Spleen (tissue), 11 donors: ENCODE measurements around the gene TSHZ2. TPM values are rescaled to one million over a fixed set of nuclear protein-coding genes. Genes with fewer than 3 reads are reported as not detected.
A peak's percentile ranks its signal among the peaks of the same experiment; 100 is the strongest.
"Not testable (repeated sequence)": the region's sequence is repeated elsewhere in the genome, so short reads cannot be mapped to it uniquely, and the experiment has no call there.

Experiments
- DNase-seq: peaks from one replicate; pipeline ENCODE4 v3.0.0-alpha.2; 2020
- H3K27ac ChIP-seq, 8 donors: fragments of 200-600 bp; sonication (generic) in 7 of 8; 1 replicate in 4 of 8; 2 replicates in 4 of 8; pipeline versions ENCODE4 v1.5.0 to v1.8.0; 2016 to 2021; ENCODE audit warnings: inconsistent platforms in 4 of 8, mild to moderate bottlenecking in 4 of 8, moderate library complexity in 1 of 8
- H3K27me3 ChIP-seq, 7 donors: fragments of 200-600 bp; sonication (generic) in 6 of 7; replicated peaks in 1 of 7; 1 replicate in 4 of 7; 2 replicates in 3 of 7; pipeline versions ENCODE4 v1.5.0 to v1.8.0; 2016 to 2021; ENCODE audit warnings: inconsistent platforms in 3 of 7, mild to moderate bottlenecking in 1 of 7
- H3K36me3 ChIP-seq, 6 donors: fragments of 200-600 bp; sonication (generic) in 5 of 6; 1 replicate in 4 of 6; 2 replicates in 2 of 6; pipeline versions ENCODE4 v1.5.0 to v1.8.0; 2016 to 2021; ENCODE audit warnings: inconsistent platforms in 2 of 6
- H3K4me1 ChIP-seq, 6 donors: fragments of 200-600 bp; sonication (generic) in 5 of 6; 1 replicate in 3 of 6; 2 replicates in 3 of 6; pipeline versions ENCODE4 v1.5.0 to v1.8.0; 2016 to 2021; ENCODE audit warnings: inconsistent platforms in 3 of 6
- H3K4me3 ChIP-seq, 8 donors: fragments of 200-600 bp; sonication (generic) in 7 of 8; 1 replicate in 4 of 8; 2 replicates in 4 of 8; pipeline versions ENCODE4 v1.5.0 to v1.8.0; 2016 to 2021; ENCODE audit warnings: inconsistent platforms in 4 of 8, mild to moderate bottlenecking in 4 of 8, moderate library complexity in 2 of 8
- H3K9me3 ChIP-seq, 8 donors: fragments of 200-600 bp; sonication (generic) in 7 of 8; 1 replicate in 4 of 8; 2 replicates in 4 of 8; pipeline versions ENCODE4 v1.5.0 to v1.8.0; 2016 to 2021; ENCODE audit warnings: inconsistent platforms in 4 of 8
- CTCF ChIP-seq, 11 experiments: fragments of 200-600 bp in 7 of 11; fragments of 450-650 bp in 4 of 11; sonication (generic) in 4 of 11; IDR thresholded peaks in 8 of 11; conservative IDR thresholded peaks in 3 of 11; 1 replicate in 7 of 11; 2 replicates in 4 of 11; pipeline versions ENCODE4 v1.4.0 to v1.8.0; 2016 to 2021; ENCODE audit warnings: antibody characterized with exemption in 11 of 11, inconsistent platforms in 4 of 11, mild to moderate bottlenecking in 1 of 11
- POLR2A ChIP-seq, 3 donors: fragments of 450-650 bp; IDR thresholded peaks; one replicate each; pipeline ENCODE4 v1.5.1; 2017; ENCODE audit warnings: antibody characterized with exemption in 3 of 3, mild to moderate bottlenecking in 1 of 3
- POLR2AphosphoS5 ChIP-seq, 3 donors: sonication (generic); formaldehyde crosslinking; IDR thresholded peaks; one replicate each; pipeline ENCODE4 v1.5.1; 2017; ENCODE audit warnings: antibody characterized with exemption in 3 of 3
- WGBS, 5 donors: extraction: QIAGEN DNeasy Blood & Tissue Kit in 3 of 5; methylation state at CpG; one replicate each; pipeline versions ENCODE4 v1.1.5 to v1.1.7; 2013 to 2018; 5-methylcytosine and 5-hydroxymethylcytosine counted together
- intact Hi-C: fragments of 100-400 bp; cut with DNase I; formaldehyde crosslinking; loops from one replicate; pipeline ENCODE4 v1.15.0; 2023; ENCODE audit warnings: low total_unique reads
- polyA plus RNA-seq, 3 donors: library from polyadenylated mRNA; stranded (reverse); fragments of 200-250 nt; gene quantifications; one replicate each; pipeline ENCODE4 v1.2.1, GENCODE V29; 2013
- total RNA-seq, 7 donors: library from RNA; depleted of rRNA in 3 of 7; stranded (reverse); fragments of >200 nt in 3 of 7; fragmentation: NEBNext Ultra II Directional in 4 of 7; extraction: Animal tissue kit (Norgen Biotek cat#: 25700) in 4 of 7; gene quantifications; one replicate each; pipeline versions ENCODE4 v1.1.0 to v1.2.1, GENCODE V29; 2016 to 2021
- donor health status: healthy with polysubstance abuse.
- donor health status: DM: no; HTN: no; CAD: no; lungs with moderate emphysema.
- donor health status: DM: no; HTN: no; CAD: no.
- donor health status: Bipolar disorder and iron deficiency.
- donor health status: healthy.
- donor health status: DM: no; HTN: no; CAD: no.
- donor health status: DM: yes; HTN: yes; CAD: no.

TSHZ2 gene
- total and polyA plus RNA-seq, 10 donors: 0.86 to 19.2 (median 15.7) TPM

GRCh38 chr20:53533500-53533899 lies 561.3 kb downstream of the TSHZ2 start:
- intact Hi-C loops: no loop called here
- Histone ChIP-seq H3K4me1 (peaks cover 0 to 14% (median 4%) of the 10 kb centered on the region in 6 donors), H3K4me3 (no peak overlapping the region), H3K27me3 (no peaks in the 10 kb centered on the region), H3K36me3 (no peaks in the 10 kb centered on the region), H3K27ac (peak overlapping the region in 1 of 8 donors; percentile 60), H3K9me3 (no peaks in the 10 kb centered on the region)
- WGBS, 5 donors: 77 to 100% (median 87%) methylated on average over 1 of the region's 1 CpG
- DNase-seq: no peak
- TF ChIP-seq CTCF (IDR thresholded peaks at IDR 0.05 in 8 of 11, conservative IDR thresholded peaks at IDR 0.05 in 3 of 11) (no peak), POLR2A (IDR thresholded peaks at IDR 0.05) (no peak), POLR2AphosphoS5 (IDR thresholded peaks at IDR 0.05) (no peak)

GRCh38 chr20:53534037-53534436 lies 561.9 kb downstream of the TSHZ2 start:
- WGBS, 5 donors: 78 to 91% (median 87%) methylated on average over 7 of the region's 7 CpGs
- intact Hi-C loops: no loop called here

GRCh38 chr20:53535878-53536277 lies 563.7 kb downstream of the TSHZ2 start:
- no peak for TF ChIP-seq POLR2AphosphoS5 (IDR thresholded peaks at IDR 0.05)
- TF ChIP-seq POLR2A (IDR thresholded peaks at IDR 0.05): no peak
- no peak for TF ChIP-seq CTCF (IDR thresholded peaks at IDR 0.05 in 8 of 11, conservative IDR thresholded peaks at IDR 0.05 in 3 of 11)
- Histone ChIP-seq H3K36me3 (no peaks in the 10 kb centered on the region), H3K4me1 (peaks cover 0 to 14% (median 4%) of the 10 kb centered on the region in 6 donors), H3K9me3 (no peaks in the 10 kb centered on the region), H3K4me3 (no peak overlapping the region), H3K27ac (no peak overlapping the region), H3K27me3 (no peaks in the 10 kb centered on the region)
- DNase-seq: no peak
- WGBS, 5 donors: 88 to 92% (median 89%) methylated on average over 4 of the region's 4 CpGs
- intact Hi-C loops: no loop called here

More at GRCh38 chr20:53534037-53534436, 561.9 kb downstream of the TSHZ2 start:
- no peak for TF ChIP-seq CTCF (IDR thresholded peaks at IDR 0.05 in 8 of 11, conservative IDR thresholded peaks at IDR 0.05 in 3 of 11)
- Histone ChIP-seq H3K27me3 (no peaks in the 10 kb centered on the region), H3K27ac (no peak overlapping the region), H3K4me1 (peaks cover 0 to 14% (median 4%) of the 10 kb centered on the region in 6 donors), H3K36me3 (no peaks in the 10 kb centered on the region), H3K4me3 (no peak overlapping the region), H3K9me3 (no peaks in the 10 kb centered on the region)
- no peak for DNase-seq

GRCh38 chr20:53536382-53536781 lies 564.2 kb downstream of the TSHZ2 start:
- H3K9me3 ChIP-seq, intact Hi-C loops, H3K4me3 ChIP-seq, H3K27ac ChIP-seq, DNase-seq, H3K36me3 ChIP-seq, H3K27me3 ChIP-seq: not testable (repeated sequence)
- peaks cover 0 to 14% (median 4%) of the 10 kb centered on the region in 6 donors for H3K4me1 ChIP-seq
- WGBS, 5 donors: 90 to 100% (median 96%) methylated on average over 3 of the region's 3 CpGs

GRCh38 chr20:53539516-53539915 lies 567.4 kb downstream of the TSHZ2 start:
- Histone ChIP-seq H3K27ac (no peak overlapping the region), H3K4me3 (no peak overlapping the region), H3K9me3 (no peaks in the 10 kb centered on the region), H3K36me3 (no peaks in the 10 kb centered on the region), H3K27me3 (no peaks in the 10 kb centered on the region), H3K4me1 (no peaks in the 10 kb centered on the region)
- intact Hi-C loops: no loop called here
- TF ChIP-seq CTCF (IDR thresholded peaks at IDR 0.05 in 8 of 11, conservative IDR thresholded peaks at IDR 0.05 in 3 of 11) (no peak), POLR2AphosphoS5 (IDR thresholded peaks at IDR 0.05) (no peak), POLR2A (IDR thresholded peaks at IDR 0.05) (no peak)
- 48 to 75% (median 62%) methylated on average over 4 of the region's 4 CpGs for WGBS, 5 donors
- no peak for DNase-seq
